ENCODE measurements around the gene PSEN1.

The PSEN1 gene

DNA sequence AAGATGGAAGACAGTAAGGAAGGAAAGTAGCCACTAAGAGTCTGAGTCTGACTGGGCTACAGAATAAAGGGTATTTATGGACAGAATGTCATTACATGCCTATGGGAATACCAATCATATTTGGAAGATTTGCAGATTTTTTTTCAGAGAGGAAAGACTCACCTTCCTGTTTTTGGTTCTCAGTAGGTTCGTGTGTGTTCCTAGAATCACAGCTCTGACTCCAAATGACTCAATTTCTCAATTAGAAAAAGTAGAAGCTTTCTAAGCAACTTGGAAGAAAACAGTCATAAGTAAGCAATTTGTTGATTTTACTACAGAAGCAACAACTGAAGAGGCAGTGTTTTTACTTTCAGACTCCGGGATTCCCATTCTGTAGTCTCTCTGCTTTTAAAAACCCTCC, 85.6 kb downstream of the PSEN1 start:
- DNase-seq: no peak

- DNase-seq: no peak
Observed at GRCh38 chr14:73223049-73223448, 86.7 kb downstream of the PSEN1 start.

DNA sequence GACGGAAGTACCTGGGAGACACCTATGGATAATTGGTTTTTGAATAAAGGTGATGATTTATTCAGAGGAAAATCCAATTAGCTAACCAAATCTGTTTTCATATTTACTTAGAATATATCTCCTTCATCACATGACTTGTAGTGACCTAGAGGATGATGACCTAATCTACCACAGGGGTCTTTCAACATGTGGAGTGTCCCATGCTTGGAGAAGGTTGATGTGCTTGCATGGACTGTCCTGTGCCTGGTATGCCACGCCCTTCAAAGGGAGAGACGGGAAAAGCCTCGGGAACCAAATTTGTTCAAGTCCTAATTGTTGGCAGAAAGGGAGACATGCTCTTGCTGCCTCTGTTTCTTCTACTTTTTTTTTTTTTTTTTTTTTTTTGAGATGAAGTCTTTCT, 89.2 kb downstream of the PSEN1 start:
- no peak for DNase-seq

- DNase-seq: no peak
Observed at GRCh38 chr14:73227812-73228781, 91.8 kb downstream of the PSEN1 start.

GRCh38 chr14:73230051-73230450, 93.7 kb downstream of the PSEN1 start:
- no peak for DNase-seq

DNA sequence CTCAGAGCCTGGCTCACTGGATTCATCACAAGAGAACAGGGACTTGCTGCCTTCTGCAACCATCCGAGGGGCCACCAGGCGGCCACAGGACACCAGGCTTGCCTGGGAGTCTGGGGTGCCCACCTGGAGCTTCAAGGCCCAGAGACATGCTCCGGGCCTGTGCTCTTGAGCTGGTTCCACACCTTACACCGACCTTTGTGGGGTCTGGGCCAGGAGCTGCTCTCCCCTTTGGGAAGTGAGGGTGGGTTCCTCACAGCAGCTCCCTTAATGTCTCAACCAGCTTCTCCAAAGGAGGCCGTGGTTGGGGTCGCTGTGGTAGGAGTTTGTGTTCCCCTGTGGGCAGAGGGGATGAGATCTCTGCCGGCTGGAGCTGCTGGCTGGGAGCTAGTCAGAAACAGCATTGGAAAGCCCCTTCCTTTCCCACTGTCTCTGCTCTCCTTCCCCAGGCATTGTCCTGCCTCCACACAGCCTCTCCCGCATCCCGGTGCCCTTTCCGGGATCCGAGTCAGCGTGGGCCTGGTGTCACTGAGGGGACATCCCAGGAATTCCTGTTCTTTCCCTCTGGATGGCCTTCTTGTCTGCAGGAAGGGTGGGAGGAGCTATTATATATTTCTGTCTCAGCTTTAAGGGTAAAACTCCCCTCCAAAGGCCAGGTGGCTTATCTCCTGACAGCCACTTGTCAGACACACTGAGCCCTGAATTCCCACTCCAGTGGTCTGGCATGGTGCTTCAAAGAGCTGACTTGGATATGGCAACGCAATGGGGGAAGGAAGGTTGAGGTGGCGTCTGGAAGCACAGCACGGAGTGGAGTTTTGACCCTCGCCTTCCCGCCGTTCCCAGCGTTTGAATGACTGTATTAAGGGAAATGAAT, 95.9 kb downstream of the PSEN1 start:
- no peak for DNase-seq

GRCh38 chr14:73232984-73233383, 96.7 kb downstream of the PSEN1 start:
- no peak for DNase-seq

DNA sequence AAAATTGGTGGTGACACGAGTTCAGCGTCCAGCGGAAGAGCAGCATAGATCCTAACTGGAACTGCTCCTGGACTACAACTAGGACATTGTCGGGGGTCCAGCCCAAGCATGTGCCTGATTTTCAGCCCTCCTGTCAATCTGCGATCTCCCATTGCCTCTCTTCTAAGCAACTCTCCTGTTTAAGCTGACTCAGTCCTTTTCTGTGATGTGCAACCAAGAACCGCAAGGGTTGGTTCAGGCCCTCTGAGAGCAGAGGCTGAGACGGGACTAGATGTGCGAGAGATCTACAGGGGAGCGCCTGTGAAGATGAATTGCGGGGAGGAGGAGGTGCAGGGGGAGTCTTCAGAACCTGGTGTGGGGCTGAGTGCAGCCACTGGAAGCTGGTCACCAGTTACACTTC, 97.3 kb downstream of the PSEN1 start:
- DNase-seq: no peak

- DNase-seq: no peak
Observed at GRCh38 chr14:73234029-73234428, 97.7 kb downstream of the PSEN1 start.

DNA sequence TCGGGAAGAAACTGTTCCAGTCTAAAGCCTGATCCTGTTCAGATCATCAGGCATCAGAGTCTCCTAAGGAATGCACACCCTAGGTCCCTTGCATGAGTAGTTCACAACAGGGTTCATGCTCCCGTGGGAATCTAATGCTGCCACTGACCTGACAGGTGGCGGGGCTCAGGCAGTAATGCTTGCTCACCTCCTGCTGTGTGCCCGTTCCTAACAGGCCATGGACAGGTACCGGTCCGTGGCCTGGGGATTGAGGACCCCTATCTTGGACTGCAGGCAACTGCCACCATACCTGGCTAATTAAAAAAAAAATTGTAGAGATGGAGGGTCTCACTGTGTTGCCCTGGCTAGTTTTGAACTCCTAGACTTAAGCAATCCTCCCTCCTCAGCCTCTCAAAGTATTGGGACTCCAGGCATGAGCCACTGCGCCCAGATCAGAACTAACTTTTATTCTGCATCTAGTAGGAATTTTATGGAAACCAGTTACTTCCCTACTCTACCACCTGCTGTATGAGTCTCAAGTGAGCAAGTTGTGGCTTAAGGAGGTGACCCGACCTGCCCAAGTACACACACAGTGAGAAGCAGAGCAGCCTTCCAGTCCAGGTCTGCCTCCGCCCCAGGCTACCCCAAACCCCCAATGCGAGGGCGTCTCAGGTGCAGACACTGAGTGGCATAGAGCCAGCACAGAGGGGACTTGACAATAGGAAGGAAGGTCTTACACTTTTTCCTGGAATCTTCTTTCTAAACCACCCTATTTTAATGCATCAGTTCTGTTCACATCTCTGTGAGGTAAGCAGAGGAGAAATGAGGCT, 98.5 kb downstream of the PSEN1 start:
- no peak for DNase-seq

- DNase-seq: no peak
Observed at GRCh38 chr14:73235531-73236155, 99.3 kb downstream of the PSEN1 start.

- no peak for DNase-seq
Observed at GRCh38 chr14:73236157-73236556, 99.8 kb downstream of the PSEN1 start.

DNA sequence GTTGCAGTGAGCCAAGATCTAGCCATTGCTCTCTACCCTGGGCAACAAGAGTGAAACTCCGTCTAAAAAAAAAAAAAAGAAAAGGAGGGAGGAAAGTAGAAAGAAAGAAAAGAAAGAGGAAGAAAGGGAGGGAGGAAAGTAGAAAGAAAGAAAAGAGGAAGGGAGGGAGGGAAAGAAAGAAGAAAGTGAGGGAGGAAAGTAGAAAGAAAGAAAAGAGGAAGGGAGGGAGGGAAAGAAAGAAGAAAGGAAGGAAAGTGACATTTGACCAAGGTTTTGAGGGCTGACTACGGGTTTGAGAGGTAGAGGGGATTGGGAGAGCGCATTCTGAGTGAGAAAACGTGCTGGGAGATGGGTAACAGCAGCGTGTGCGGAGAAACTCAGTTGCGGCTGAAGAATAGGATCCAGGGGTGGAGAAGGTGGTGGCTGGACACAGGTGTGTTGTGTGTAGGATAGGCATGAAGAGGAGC, 100.5 kb downstream of the PSEN1 start:
- DNase-seq: no peak

- no peak for DNase-seq
Observed at GRCh38 chr14:73237219-73237785, 101.0 kb downstream of the PSEN1 start, which contains the start of gene PAPLN. TSS of gene PAPLN (plus strand) at chr14:73237506. CDS start at chr14:73239779, 2,273 bp downstream.

DNA sequence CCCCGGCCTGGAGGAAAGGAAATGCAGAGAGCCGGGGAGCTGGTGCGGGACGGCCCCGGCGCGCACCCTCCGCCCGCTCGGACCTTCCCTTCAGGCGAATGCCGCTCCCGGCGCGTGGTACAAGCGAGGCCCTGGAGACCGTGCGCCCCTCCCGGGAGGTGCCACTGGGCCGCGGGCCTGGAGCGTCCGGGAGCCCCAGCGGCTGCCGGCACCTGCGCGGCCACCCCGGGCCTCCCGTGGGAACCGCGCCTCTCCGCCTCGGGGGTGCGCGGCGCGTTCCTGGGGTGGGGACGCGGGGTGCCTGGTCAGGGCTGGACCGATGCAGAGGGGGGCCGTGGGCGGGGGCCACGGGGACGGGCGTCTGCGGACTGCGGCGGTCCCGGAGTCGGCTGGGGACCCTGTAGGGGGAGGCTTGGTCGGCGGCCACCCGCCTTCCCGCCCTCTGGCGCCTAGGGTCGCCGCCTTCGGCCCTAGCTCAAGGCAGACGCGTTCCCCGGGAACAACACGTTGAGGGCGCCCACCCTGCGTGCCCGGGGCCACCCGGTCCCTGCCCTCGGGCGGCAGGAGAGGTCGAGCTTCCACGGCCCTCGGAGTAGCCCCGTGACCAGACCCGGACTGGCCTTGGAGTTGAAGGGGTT, 101.6 kb downstream of the PSEN1 start:
- no peak for DNase-seq

GRCh38 chr14:73238424-73238852, 102.1 kb downstream of the PSEN1 start:
- no peak for DNase-seq

GRCh38 chr14:73238941-73239340, 102.6 kb downstream of the PSEN1 start:
- DNase-seq: no peak

- DNase-seq: no peak
Observed at GRCh38 chr14:73239393-73240241, 103.3 kb downstream of the PSEN1 start.

- DNase-seq: no peak
Observed at GRCh38 chr14:73240816-73241480, 104.6 kb downstream of the PSEN1 start.
